ENCODE data around the gene SCN9A.
"Not testable (repeated sequence)": the region's sequence is repeated elsewhere in the genome, so short reads cannot be mapped to it uniquely, and the experiment has no call there.

Gene SCN9A

DNA sequence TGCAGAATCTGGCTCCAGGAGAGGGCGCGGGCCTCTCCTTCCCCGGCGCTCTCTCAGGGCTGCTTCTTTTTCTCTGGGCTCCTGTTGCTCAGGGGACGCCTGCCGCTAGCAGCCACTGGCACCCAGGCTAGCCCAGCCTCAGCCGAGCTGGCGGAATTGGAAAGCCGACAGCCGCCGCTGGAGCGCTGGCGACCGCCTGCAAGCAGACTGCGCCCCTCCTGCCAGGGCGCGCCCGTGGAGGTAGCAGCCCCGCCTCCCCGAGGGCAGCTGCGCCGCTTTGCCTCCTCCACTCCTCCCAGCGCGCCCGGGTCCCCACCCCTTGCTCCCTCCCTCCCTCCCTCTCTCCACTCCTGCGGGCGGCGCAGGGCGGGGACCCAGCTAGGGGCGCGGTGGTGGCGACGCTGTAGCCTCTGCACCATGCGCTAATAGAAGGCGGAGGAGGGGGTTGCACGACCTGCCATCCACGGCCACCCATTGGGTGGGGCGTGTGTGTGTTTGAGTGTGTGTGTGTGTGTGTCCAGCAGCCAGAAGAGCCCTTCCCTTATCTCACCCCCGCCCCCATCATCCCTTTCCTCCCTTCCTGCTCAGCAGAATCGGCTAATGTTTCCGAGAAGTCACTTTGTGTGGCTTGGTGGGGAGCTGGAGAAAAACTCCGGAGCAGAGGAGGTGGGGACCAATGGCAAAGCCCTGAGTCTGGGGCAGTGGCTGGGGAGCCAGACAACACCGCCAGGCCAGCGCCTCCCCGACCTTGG lies at the start of gene SCN9A:
Gene SCN9A, minus strand, starts transcription at position 209 of the 752 bp plus-strand sequence. CDS start 64,188 bp downstream, outside the sequence.
- DNase-seq (ENCODE audit: low spot score) = peak; percentile 85

DNA sequence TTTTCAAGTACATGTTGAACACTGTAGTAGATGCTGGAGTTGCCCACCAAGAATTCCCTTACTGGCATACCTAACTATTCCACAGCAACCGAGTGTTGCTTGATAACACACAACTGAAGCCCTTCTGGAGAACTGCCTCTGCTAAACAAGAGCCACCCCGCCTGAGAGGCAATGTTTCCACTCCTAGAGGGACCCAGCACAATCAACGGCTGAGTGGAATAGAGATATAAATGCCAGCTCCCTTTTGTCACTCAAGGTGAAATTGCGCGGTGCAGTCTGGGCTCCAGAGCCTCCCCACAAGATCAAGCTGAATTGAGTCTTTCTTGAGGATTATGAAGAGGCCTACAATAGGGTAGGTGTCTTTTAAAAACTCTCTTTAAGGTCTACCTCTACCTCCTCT lies 49.1 kb upstream of the SCN9A start:
- DNase-seq (ENCODE audit: low spot score) = no peak

- no peak for DNase-seq (ENCODE audit: low spot score)
Observed at GRCh38 chr2:166419616-166419934, 43.8 kb upstream of the SCN9A start.

DNA sequence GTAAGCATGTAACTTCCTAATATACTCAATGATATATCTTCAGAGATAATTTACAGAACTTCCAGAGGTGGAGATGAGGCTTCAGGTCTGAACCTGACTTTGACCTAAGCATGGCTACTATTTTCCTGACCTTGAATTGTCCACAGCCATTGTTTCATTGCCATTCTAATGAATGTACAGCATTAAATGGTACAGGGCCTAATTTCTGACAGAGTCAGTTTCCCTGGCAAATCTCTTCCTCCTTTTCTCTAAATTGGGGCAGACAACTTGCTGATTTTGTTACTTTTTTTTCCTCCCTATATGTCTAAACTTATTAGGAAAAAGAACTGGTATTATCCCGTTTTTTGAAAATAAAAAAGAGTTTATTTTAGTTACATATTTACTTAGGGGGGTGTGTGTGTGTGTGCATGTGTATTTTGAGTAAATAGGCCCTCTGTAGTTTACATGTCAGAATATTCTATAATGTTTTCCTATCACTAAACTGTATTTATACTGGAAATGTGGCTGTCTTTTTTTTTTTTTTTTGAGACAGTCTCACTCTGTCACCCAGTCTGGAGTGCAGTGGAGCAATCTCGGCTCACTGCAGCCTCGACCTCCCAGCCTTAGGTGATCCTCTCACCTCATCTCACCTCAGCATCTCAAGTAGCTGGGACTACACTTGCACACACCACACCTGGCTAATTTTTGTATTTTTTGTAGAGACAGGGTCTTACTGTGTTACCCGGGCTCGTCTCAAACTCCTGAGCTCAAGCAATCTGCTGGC lies 43.3 kb upstream of the SCN9A start:
- DNase-seq (ENCODE audit: low spot score) = no peak

GRCh38 chr2:166417669-166418068 lies 41.9 kb upstream of the SCN9A start:
- peak; percentile 19 for DNase-seq (ENCODE audit: low spot score)

GRCh38 chr2:166413255-166413654 lies 37.5 kb upstream of the SCN9A start:
- DNase-seq (ENCODE audit: low spot score) = no peak

GRCh38 chr2:166411473-166412230 lies 35.9 kb upstream of the SCN9A start:
- DNase-seq (ENCODE audit: low spot score) = no peak

GRCh38 chr2:166410828-166411472 lies 35.2 kb upstream of the SCN9A start:
- DNase-seq (ENCODE audit: low spot score) = no peak

DNA sequence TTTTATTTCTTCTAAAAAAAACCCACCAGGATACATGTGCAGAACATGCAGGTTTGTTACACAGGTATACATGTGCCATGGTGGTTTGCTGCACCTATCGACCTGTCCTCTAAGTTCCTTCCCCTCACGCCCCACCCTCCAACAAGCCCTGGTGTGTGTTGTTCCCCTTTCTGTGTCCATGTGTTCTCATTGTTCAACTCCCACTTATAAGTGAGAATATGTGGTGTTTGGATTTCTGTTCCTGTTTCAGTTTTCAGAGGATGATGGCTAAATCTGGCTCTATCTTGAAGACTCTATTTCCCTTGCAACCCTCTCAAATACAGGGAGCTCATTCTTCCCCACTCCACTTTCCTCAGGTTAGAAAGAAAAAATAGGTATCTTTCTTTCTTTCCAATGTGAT lies 32.0 kb upstream of the SCN9A start:
- DNase-seq (ENCODE audit: low spot score) = not testable (repeated sequence)

- DNase-seq (ENCODE audit: low spot score) = no peak
Observed at GRCh38 chr2:166406374-166406773, 30.6 kb upstream of the SCN9A start.

GRCh38 chr2:166405569-166405926 lies 29.8 kb upstream of the SCN9A start:
- no peak for DNase-seq (ENCODE audit: low spot score)

DNA sequence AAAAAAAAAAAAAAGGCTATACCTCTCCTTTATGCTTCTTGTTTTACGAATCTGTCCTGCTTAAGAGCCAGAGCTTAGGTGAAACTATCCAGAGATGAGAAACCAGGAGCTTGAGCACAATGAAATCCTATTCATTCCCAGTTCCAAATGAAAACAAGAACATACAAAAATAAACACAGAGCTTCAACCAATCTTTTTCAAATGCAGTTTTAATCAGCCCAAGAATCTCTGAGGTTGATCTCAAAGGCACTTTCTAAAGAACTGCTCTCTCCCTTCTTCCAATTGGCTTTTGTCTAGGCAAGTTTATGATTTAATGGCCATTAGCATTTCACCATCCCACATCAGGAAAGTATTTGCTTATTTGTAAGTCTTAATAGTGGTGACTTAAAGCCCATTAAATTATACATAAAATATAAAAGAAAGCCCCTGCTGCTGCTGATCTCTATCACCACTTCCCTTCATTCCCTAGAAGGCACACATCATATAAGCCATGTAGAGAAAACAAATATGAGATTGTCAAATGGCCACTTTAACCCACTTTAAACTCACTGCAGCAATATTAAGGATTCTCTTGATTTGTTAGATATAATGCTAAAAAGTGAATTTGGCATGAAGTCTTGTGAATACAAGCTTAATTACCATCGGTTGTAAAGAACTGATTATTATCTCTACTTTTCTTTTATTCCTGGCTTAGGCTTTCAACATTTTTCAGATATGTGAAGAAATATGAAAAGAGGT lies 29.3 kb upstream of the SCN9A start:
- DNase-seq (ENCODE audit: low spot score) = no peak

- DNase-seq (ENCODE audit: low spot score) = no peak
Observed at GRCh38 chr2:166394245-166394644, 18.5 kb upstream of the SCN9A start.

DNA sequence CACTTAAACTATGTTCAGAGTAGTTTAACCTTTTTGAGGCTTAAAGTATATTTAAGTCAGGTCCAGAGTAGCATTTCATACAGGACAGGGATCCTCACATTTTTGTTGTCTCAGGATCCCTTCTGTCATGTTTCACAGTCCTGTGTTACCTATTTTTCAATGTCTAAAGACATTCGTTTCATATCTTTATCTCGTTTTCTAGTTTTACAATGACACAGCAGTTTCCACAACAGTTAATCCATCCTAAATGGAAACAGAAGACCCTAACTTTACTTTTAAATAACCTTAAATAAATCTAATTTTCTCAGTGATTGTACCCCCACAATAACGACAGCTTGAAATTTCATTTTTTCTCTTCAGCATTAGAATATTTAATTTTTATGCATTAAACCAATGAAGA lies 17.3 kb upstream of the SCN9A start:
- DNase-seq (ENCODE audit: low spot score) = no peak

GRCh38 chr2:166388481-166389070 lies 12.8 kb upstream of the SCN9A start:
- DNase-seq (ENCODE audit: low spot score) = no peak

GRCh38 chr2:166385313-166385712 lies 9.6 kb upstream of the SCN9A start:
- no peak for DNase-seq (ENCODE audit: low spot score)

DNA sequence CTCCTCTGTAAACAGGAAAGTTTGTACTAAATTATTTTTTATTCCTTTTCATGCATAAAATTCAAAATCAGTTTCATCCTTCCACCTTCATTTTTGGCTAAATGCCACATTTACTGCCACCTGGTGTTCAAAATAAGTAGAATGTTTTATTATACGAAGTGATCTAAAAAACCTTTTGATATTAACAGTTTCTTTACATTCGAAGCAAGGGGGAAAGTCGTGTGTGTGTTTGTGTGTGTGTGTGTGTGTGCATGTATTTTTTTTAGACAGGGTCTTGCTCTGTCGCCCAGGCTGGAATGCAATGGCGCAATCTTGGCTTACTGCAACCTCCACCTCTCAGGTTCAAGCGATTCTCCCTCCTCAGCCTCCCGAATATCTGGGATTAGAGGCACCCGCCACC lies 9.0 kb upstream of the SCN9A start:
- DNase-seq (ENCODE audit: low spot score) = no peak

DNA sequence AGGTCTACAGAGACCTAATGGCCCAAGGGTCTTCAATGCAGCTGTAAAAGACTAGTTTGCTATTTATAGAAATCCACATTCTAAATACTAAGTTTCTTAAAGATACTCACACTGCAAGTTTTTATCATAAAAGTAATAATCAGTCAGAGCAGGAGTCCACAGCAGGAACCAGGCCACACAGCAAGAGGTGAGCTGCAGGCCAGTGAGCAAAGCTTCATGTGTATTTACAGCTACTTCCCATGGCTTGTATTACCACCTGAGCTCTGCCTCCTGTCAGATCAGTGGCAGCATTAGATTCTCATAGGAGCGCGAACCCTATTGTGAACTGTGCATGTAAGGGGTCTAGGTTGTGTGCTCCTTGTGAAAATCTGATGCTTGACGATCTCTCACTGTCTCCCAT lies 6.7 kb upstream of the SCN9A start:
- no peak for DNase-seq (ENCODE audit: low spot score)

DNA sequence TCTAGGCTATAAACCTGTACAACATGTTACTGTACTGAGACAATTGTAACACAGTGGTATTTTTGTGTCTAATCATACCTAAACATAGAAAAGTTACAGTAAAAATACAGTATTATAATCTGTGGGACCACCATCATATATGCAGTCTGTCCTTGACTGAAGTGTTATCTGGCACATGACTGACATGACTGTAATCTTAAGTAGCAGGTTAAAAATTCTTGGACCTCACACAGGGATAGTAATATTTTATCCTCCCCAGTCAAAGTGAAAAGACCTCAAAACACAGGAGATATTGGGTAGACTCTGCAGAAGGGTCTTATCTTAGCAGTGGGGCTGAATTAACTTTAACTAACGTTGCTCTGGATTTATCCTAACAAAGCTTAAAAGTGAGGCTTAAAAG lies 4.9 kb upstream of the SCN9A start:
- DNase-seq (ENCODE audit: low spot score) = no peak

DNA sequence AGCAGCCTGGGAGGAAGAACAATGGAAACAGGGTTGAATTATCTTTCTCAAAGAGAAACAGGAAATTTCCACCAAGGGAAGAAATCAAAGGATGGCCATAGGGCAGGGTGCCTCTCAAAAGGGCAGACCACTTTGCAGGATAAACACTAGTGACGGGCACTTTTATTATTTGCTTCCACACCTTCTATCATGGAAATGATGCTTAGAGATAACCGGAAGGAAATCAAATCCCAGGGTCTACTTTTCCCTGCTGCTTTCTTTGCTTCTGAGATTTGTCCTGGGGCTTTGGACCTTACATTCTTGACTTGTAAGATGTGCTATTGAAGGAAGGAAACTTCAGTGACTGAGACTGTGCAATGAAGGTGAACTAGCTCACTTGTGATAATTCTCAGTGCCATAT lies 1.1 kb upstream of the SCN9A start:
- no peak for DNase-seq (ENCODE audit: low spot score)

- DNase-seq (ENCODE audit: low spot score) = no peak
Observed at GRCh38 chr2:166376488-166376828, 714 bp upstream of the SCN9A start.

All from D341Med (cell line).